Astrocyte (in vitro differentiated cells and primary cell): ENCODE data around the gene YWHAE. TPM values are rescaled to one million over a fixed set of nuclear protein-coding genes. Genes with fewer than 3 reads are reported as not detected.
"Not testable (repeated sequence)": the region's sequence is repeated elsewhere in the genome, so short reads cannot be mapped to it uniquely, and the experiment has no call there.

Source experiments
- DNase-seq: peaks from one replicate; pipeline ENCODE4 v3.0.0-alpha.2; 2010; ENCODE audit warnings: low read depth
- FAIRE-seq: peaks from 2 replicates; lab custom pipeline; 2011; peaks lifted over from hg19 to GRCh38; lab: Jason Lieb, UNC
- H2AFZ ChIP-seq: 2 replicates; pipeline ENCODE4 v1.6.0; 2012; ENCODE audit warnings: low read depth, low read length, inconsistent platforms
- H3K27ac ChIP-seq: 2 replicates; pipeline ENCODE4 v1.5.1; 2011; ENCODE audit warnings: low read depth, low read length, inconsistent platforms
- H3K27me3 ChIP-seq: 2 replicates; pipeline ENCODE4 v1.6.0; 2011; ENCODE audit warnings: low read length, inconsistent platforms; ENCODE audit not compliant: insufficient read depth
- H3K36me3 ChIP-seq: 2 replicates; pipeline ENCODE4 v1.5.1; 2011; ENCODE audit warnings: low read length, inconsistent platforms; ENCODE audit not compliant: insufficient read depth
- H3K4me1 ChIP-seq: 2 replicates; pipeline ENCODE4 v1.5.1; 2011; ENCODE audit warnings: low read length, inconsistent platforms; ENCODE audit not compliant: insufficient read depth
- H3K4me2 ChIP-seq: 2 replicates; pipeline ENCODE4 v1.6.0; 2012; ENCODE audit warnings: low read length, inconsistent platforms
- H3K4me3 ChIP-seq: 2 replicates; pipeline ENCODE4 v1.5.1; 2011; ENCODE audit warnings: low read depth, mild to moderate bottlenecking, low read length, inconsistent platforms; ENCODE audit not compliant: insufficient read depth
- H3K79me2 ChIP-seq: 2 replicates; pipeline ENCODE4 v1.6.0; 2012; ENCODE audit warnings: mild to moderate bottlenecking, low read length, inconsistent platforms; ENCODE audit not compliant: insufficient read depth
- H3K9ac ChIP-seq: 2 replicates; pipeline ENCODE4 v1.6.0; 2012; ENCODE audit warnings: mild to moderate bottlenecking, low read length, inconsistent platforms
- H3K9me3 ChIP-seq: 2 replicates; pipeline ENCODE4 v1.5.1; 2012; ENCODE audit warnings: low read depth, mild to moderate bottlenecking, low read length, inconsistent platforms; ENCODE audit not compliant: insufficient read depth
- H4K20me1 ChIP-seq: 2 replicates; pipeline ENCODE4 v1.6.0; 2012; ENCODE audit warnings: low read length, inconsistent platforms; ENCODE audit not compliant: insufficient read depth
- H3K27ac Mint-ChIP-seq: one replicate; pipeline ENCODE4 v1.8.0; 2021; ENCODE audit warnings: mild to moderate bottlenecking, mixed read lengths; ENCODE audit not compliant: unreplicated experiment
- H3K27me3 Mint-ChIP-seq: one replicate; pipeline ENCODE4 v1.8.0; 2021; ENCODE audit warnings: low read depth, mixed read lengths; ENCODE audit not compliant: unreplicated experiment
- H3K36me3 Mint-ChIP-seq: one replicate; pipeline ENCODE4 v1.8.0; 2021; ENCODE audit warnings: low read depth, mixed read lengths; ENCODE audit not compliant: unreplicated experiment
- H3K4me1 Mint-ChIP-seq: one replicate; pipeline ENCODE4 v1.8.0; 2021; ENCODE audit warnings: low read depth, mixed read lengths; ENCODE audit not compliant: unreplicated experiment
- H3K4me3 Mint-ChIP-seq: one replicate; pipeline ENCODE4 v1.8.0; 2021; ENCODE audit warnings: mild to moderate bottlenecking, moderate library complexity, mixed read lengths; ENCODE audit not compliant: unreplicated experiment
- H3K9me3 Mint-ChIP-seq: one replicate; pipeline ENCODE4 v1.8.0; 2021; ENCODE audit warnings: mild to moderate bottlenecking, mixed read lengths; ENCODE audit not compliant: unreplicated experiment
- EZH2 ChIP-seq: IDR thresholded peaks from 2 replicates; pipeline ENCODE4 v1.6.1; 2012; ENCODE audit warnings: mild to moderate bottlenecking, low read length, inconsistent platforms; ENCODE audit not compliant: insufficient read depth
- total RNA-seq: library from RNA; stranded (reverse); gene quantifications from 2 replicates; pipeline ENCODE4 v1.2.1, GENCODE V29; 2021
- TF ChIP-seq, protein P1 (sequence below): IDR thresholded peaks from 2 replicates; pipeline ENCODE4 v1.5.1; 2011; ENCODE audit warnings: low read depth, mild to moderate bottlenecking, inconsistent platforms, low read length, moderate library complexity; ENCODE audit not compliant: insufficient read depth

Gene YWHAE
- total RNA-seq, 1 donor from 2014 or later = 771 TPM

DNA sequence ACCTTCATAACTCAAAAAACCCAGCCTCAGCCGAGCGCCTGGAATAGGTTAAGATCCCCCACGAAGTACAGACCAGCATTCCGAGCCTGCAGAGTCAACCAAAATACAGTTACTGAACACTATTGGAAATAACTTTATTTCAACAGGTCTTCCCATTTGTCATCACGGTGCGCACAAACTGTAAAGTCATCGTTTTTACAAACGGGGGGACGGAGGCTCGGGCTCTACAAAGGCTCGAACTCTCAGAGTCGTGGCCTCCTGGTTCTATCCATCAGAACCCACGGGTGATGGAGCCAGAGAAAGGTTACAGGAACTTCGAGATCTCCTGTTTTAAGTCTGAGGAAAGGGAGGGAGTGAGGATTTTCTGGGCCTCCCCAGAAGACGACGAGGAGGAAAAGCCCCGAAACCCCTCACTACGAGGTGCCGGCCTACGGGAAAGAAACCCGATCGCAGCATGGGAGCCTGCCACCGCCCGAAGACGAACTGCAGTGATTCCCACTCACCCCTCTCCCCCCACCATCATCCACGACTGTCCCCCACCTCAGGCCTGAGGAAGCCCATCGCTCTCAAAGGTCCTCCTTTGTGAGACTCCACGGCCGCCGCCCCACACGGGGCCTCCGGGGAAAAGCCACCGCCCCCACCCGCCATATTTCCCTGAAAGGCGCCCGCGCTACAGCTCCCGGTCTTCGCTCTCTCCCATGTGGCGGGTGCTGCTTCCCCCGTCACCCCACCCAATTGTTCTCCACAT, 917 bp downstream of the YWHAE start:
- Histone ChIP-seq H3K4me3 (peak overlapping the region; percentile 100), H3K79me2 (peaks cover 59% of the 10 kb centered on the region), H3K4me1 (peaks cover 15% of the 10 kb centered on the region), H4K20me1 (peaks cover 54% of the 10 kb centered on the region), H3K27ac (peak overlapping the region; percentile 100), H3K4me2 (peak overlapping the region; percentile 94), H3K9me3 (no peaks in the 10 kb centered on the region), H3K36me3 (no peaks in the 10 kb centered on the region), H3K27me3 (no peaks in the 10 kb centered on the region), H2AFZ (no peak overlapping the region), H3K9ac (peak overlapping the region; percentile 100)
- Mint-ChIP-seq H3K36me3 (peaks cover 2% of the 10 kb centered on the region), H3K9me3 (no peaks in the 10 kb centered on the region), H3K27ac (peak overlapping the region; percentile 98), H3K4me1 (peaks cover 16% of the 10 kb centered on the region), H3K4me3 (peak overlapping the region; percentile 98), H3K27me3 (no peaks in the 10 kb centered on the region)
- TF ChIP-seq EZH2 = no peak
- TF ChIP-seq, protein P1, sequence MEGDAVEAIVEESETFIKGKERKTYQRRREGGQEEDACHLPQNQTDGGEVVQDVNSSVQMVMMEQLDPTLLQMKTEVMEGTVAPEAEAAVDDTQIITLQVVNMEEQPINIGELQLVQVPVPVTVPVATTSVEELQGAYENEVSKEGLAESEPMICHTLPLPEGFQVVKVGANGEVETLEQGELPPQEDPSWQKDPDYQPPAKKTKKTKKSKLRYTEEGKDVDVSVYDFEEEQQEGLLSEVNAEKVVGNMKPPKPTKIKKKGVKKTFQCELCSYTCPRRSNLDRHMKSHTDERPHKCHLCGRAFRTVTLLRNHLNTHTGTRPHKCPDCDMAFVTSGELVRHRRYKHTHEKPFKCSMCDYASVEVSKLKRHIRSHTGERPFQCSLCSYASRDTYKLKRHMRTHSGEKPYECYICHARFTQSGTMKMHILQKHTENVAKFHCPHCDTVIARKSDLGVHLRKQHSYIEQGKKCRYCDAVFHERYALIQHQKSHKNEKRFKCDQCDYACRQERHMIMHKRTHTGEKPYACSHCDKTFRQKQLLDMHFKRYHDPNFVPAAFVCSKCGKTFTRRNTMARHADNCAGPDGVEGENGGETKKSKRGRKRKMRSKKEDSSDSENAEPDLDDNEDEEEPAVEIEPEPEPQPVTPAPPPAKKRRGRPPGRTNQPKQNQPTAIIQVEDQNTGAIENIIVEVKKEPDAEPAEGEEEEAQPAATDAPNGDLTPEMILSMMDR = no peak
- FAIRE-seq (no peak), DNase-seq (no peak)

DNA sequence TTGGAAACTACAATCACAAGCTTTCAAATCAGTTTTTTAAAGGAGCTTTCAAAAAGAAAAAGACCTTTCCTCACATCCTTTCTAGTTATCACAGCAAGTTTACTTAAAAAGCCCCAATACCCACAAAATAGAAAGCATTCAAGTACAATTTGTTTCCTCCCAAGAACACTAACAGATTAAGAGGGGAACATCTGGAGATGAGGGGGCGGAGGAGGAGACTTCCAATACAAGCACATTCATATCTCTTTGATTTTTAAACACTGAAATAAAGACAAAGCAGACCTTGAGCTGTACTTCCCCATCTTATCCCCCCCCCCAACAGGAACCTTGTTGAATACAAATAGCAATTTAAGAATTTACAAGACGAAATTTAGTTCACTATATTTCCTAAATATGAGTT, 2.0 kb downstream of the YWHAE start:
- H3K9me3 ChIP-seq = no peaks in the 10 kb centered on the region
- no peaks in the 10 kb centered on the region for H3K9me3 Mint-ChIP-seq
- H2AFZ ChIP-seq = no peak overlapping the region
- H4K20me1 ChIP-seq = peaks cover 65% of the 10 kb centered on the region
- H3K4me3 ChIP-seq = peak overlapping the region; percentile 100
- peaks cover 19% of the 10 kb centered on the region for H3K4me1 ChIP-seq
- peaks cover 2% of the 10 kb centered on the region for H3K36me3 Mint-ChIP-seq
- peak overlapping the region; percentile 98 for H3K4me3 Mint-ChIP-seq
- DNase-seq (peak; percentile 30), FAIRE-seq (no peak)
- no peaks in the 10 kb centered on the region for H3K36me3 ChIP-seq
- H3K27ac Mint-ChIP-seq = peak overlapping the region; percentile 98
- peak overlapping the region; percentile 100 for H3K9ac ChIP-seq
- H3K27me3 Mint-ChIP-seq = no peaks in the 10 kb centered on the region
- H3K4me2 ChIP-seq = peak overlapping the region; percentile 94
- H3K27me3 ChIP-seq = no peaks in the 10 kb centered on the region
- peak overlapping the region; percentile 100 for H3K27ac ChIP-seq
- peaks cover 70% of the 10 kb centered on the region for H3K79me2 ChIP-seq
- TF ChIP-seq EZH2 = no peak
- TF ChIP-seq, protein P1 = no peak
- H3K4me1 Mint-ChIP-seq = peaks cover 25% of the 10 kb centered on the region

DNA sequence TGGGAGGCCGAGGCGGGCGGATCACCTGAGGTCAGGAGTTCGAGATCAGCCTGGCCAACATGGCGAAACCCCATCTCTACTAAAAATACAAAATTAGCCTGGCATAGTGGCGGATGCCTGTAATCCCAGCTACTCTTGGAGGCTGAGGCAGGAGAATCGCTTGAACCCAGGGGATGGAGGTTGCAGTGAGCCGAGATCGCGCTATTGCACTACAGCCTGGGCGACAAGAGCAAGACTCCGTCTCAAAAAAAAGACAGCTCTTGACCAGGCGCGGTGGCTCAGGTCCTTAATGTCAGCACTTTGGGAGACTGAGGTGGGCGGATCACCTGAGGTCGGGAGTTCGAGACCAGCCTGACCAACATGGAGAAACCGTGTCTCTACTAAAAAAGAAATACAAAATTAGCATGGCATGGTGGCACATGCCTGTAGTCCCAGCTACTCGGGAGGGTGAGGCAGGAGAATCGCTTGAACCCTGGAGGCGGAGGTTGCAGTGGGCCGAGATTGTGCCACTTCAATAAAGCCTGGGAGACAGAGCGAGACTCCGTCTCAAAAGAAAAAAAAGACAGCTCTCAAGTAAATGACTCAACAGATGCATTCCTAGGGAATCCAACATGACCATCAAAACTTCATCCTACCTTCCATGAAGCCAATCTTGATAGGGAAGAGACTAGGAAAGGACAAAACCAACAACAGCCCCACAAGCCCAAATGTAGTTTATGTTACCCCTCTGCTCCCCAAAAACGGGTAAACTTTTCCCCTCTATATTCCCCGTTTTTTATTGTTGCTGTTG, 4.0 kb downstream of the YWHAE start:
- not testable (repeated sequence) for H3K9ac ChIP-seq, FAIRE-seq, H3K4me3 ChIP-seq, H3K27ac ChIP-seq, H3K27me3 Mint-ChIP-seq, DNase-seq, H2AFZ ChIP-seq, H3K9me3 ChIP-seq, H3K9me3 Mint-ChIP-seq, H3K36me3 ChIP-seq, H3K27me3 ChIP-seq, H3K36me3 Mint-ChIP-seq
- Histone ChIP-seq H3K4me2 (peak overlapping the region; percentile 94), H3K4me1 (peaks cover 34% of the 10 kb centered on the region), H4K20me1 (peaks cover 84% of the 10 kb centered on the region), H3K79me2 (peaks cover 89% of the 10 kb centered on the region)
- peaks cover 35% of the 10 kb centered on the region for H3K4me1 Mint-ChIP-seq
- peak overlapping the region; percentile 27 for H3K27ac Mint-ChIP-seq
- peak overlapping the region; percentile 47 for H3K4me3 Mint-ChIP-seq
